Activated naive CD8-positive, alpha-beta T cell (primary cell): ENCODE data around the gene RAB8A.
"Not testable (repeated sequence)": the region's sequence is repeated elsewhere in the genome, so short reads cannot be mapped to it uniquely, and the experiment has no call there.

Source experiments
- H3K27ac Mint-ChIP-seq: one replicate; pipeline ENCODE4 v1.8.0; 2021; ENCODE audit warnings: mixed read lengths
- H3K27me3 Mint-ChIP-seq: one replicate; pipeline ENCODE4 v1.8.0; 2021; ENCODE audit warnings: mixed read lengths
- H3K36me3 Mint-ChIP-seq: one replicate; pipeline ENCODE4 v1.8.0; 2021; ENCODE audit warnings: mixed read lengths
- H3K4me1 Mint-ChIP-seq: one replicate; pipeline ENCODE4 v1.8.0; 2021; ENCODE audit warnings: low read depth, mixed read lengths
- H3K4me3 Mint-ChIP-seq: one replicate; pipeline ENCODE4 v1.8.0; 2021; ENCODE audit warnings: mild to moderate bottlenecking, mixed read lengths
- H3K9me3 Mint-ChIP-seq: one replicate; pipeline ENCODE4 v1.8.0; 2021; ENCODE audit warnings: low read depth, mixed read lengths

RAB8A gene

GRCh38 chr19:16157601-16158000 lies 45.9 kb downstream of the RAB8A start:
- Mint-ChIP-seq H3K4me3 (no peak overlapping the region), H3K36me3 (peaks cover 7% of the 10 kb centered on the region), H3K9me3 (no peaks in the 10 kb centered on the region), H3K27me3 (no peaks in the 10 kb centered on the region), H3K27ac (no peak overlapping the region), H3K4me1 (peaks cover 12% of the 10 kb centered on the region)

- H3K36me3 Mint-ChIP-seq: peaks cover 7% of the 10 kb centered on the region
Observed at GRCh38 chr19:16159655-16160054, 48.0 kb downstream of the RAB8A start.

GRCh38 chr19:16160445-16160942 lies 48.8 kb downstream of the RAB8A start:
- Mint-ChIP-seq H3K27ac (peak overlapping the region; percentile 37), H3K27me3 (no peaks in the 10 kb centered on the region), H3K4me3 (no peak overlapping the region), H3K36me3 (no peaks in the 10 kb centered on the region), H3K9me3 (no peaks in the 10 kb centered on the region), H3K4me1 (peaks cover 12% of the 10 kb centered on the region)

More at GRCh38 chr19:16159655-16160054, 48.0 kb downstream of the RAB8A start:
- Mint-ChIP-seq H3K9me3 (no peaks in the 10 kb centered on the region), H3K4me3 (no peak overlapping the region), H3K27ac (no peak overlapping the region), H3K4me1 (peaks cover 12% of the 10 kb centered on the region), H3K27me3 (no peaks in the 10 kb centered on the region)

GRCh38 chr19:16160943-16161560 lies 49.4 kb downstream of the RAB8A start:
- Mint-ChIP-seq H3K4me1 (peaks cover 12% of the 10 kb centered on the region), H3K27me3 (no peaks in the 10 kb centered on the region), H3K36me3 (no peaks in the 10 kb centered on the region), H3K4me3 (no peak overlapping the region), H3K27ac (peak overlapping the region; percentile 37), H3K9me3 (no peaks in the 10 kb centered on the region)

- Mint-ChIP-seq H3K4me1 (peaks cover 12% of the 10 kb centered on the region), H3K27me3 (no peaks in the 10 kb centered on the region), H3K9me3 (no peaks in the 10 kb centered on the region), H3K4me3 (no peak overlapping the region), H3K27ac (no peak overlapping the region), H3K36me3 (no peaks in the 10 kb centered on the region)
Observed at GRCh38 chr19:16161840-16162239, 50.2 kb downstream of the RAB8A start.

GRCh38 chr19:16164222-16164890 lies 52.7 kb downstream of the RAB8A start:
- no peak overlapping the region for H3K4me3 Mint-ChIP-seq
- peaks cover 12% of the 10 kb centered on the region for H3K4me1 Mint-ChIP-seq
- no peak overlapping the region for H3K27ac Mint-ChIP-seq
- no peaks in the 10 kb centered on the region for H3K36me3 Mint-ChIP-seq
- no peaks in the 10 kb centered on the region for H3K9me3 Mint-ChIP-seq
- no peaks in the 10 kb centered on the region for H3K27me3 Mint-ChIP-seq

- Mint-ChIP-seq H3K36me3 (no peaks in the 10 kb centered on the region), H3K27me3 (no peaks in the 10 kb centered on the region), H3K4me1 (peaks cover 4% of the 10 kb centered on the region), H3K27ac (no peak overlapping the region), H3K9me3 (no peaks in the 10 kb centered on the region), H3K4me3 (no peak overlapping the region)
Observed at GRCh38 chr19:16166417-16166816, 54.7 kb downstream of the RAB8A start.

- Mint-ChIP-seq H3K27me3 (no peaks in the 10 kb centered on the region), H3K27ac (no peak overlapping the region), H3K4me1 (no peaks in the 10 kb centered on the region), H3K9me3 (no peaks in the 10 kb centered on the region), H3K4me3 (no peak overlapping the region), H3K36me3 (no peaks in the 10 kb centered on the region)
Observed at GRCh38 chr19:16167055-16167454, 55.4 kb downstream of the RAB8A start.

GRCh38 chr19:16168465-16169081 lies 56.9 kb downstream of the RAB8A start:
- Mint-ChIP-seq H3K27ac (no peak overlapping the region), H3K36me3 (no peaks in the 10 kb centered on the region), H3K9me3 (no peaks in the 10 kb centered on the region), H3K4me3 (no peak overlapping the region), H3K4me1 (no peaks in the 10 kb centered on the region), H3K27me3 (no peaks in the 10 kb centered on the region)

- Mint-ChIP-seq H3K4me1 (no peaks in the 10 kb centered on the region), H3K27me3 (no peaks in the 10 kb centered on the region), H3K36me3 (no peaks in the 10 kb centered on the region), H3K4me3 (no peak overlapping the region), H3K9me3 (no peaks in the 10 kb centered on the region), H3K27ac (no peak overlapping the region)
Observed at GRCh38 chr19:16170134-16170533, 58.4 kb downstream of the RAB8A start.

GRCh38 chr19:16175954-16176353 lies 64.3 kb downstream of the RAB8A start:
- H3K4me1 Mint-ChIP-seq: no peaks in the 10 kb centered on the region
- no peak overlapping the region for H3K4me3 Mint-ChIP-seq
- no peaks in the 10 kb centered on the region for H3K9me3 Mint-ChIP-seq
- no peak overlapping the region for H3K27ac Mint-ChIP-seq
- no peaks in the 10 kb centered on the region for H3K36me3 Mint-ChIP-seq
- no peaks in the 10 kb centered on the region for H3K27me3 Mint-ChIP-seq

- not testable (repeated sequence) for H3K27me3 Mint-ChIP-seq, H3K4me3 Mint-ChIP-seq, H3K36me3 Mint-ChIP-seq, H3K4me1 Mint-ChIP-seq, H3K9me3 Mint-ChIP-seq, H3K27ac Mint-ChIP-seq
Observed at GRCh38 chr19:16178866-16179265, 67.2 kb downstream of the RAB8A start.

- H3K4me1 Mint-ChIP-seq: peaks cover 13% of the 10 kb centered on the region
- H3K4me3 Mint-ChIP-seq: no peak overlapping the region
- H3K27me3 Mint-ChIP-seq: no peaks in the 10 kb centered on the region
- H3K27ac Mint-ChIP-seq: no peak overlapping the region
- H3K9me3 Mint-ChIP-seq: no peaks in the 10 kb centered on the region
- no peaks in the 10 kb centered on the region for H3K36me3 Mint-ChIP-seq
Observed at GRCh38 chr19:16180611-16181010, 68.9 kb downstream of the RAB8A start.
